Spleen (tissue), 7 donors: Measurements from ENCODE around the gene CXCL1.
A peak's percentile ranks its signal among the peaks of the same experiment; 100 is the strongest.

Source experiments
- CTCF ChIP-seq, 11 experiments: fragments of 200-600 bp in 7 of 11; fragments of 450-650 bp in 4 of 11; sonication (generic) in 4 of 11; IDR thresholded peaks in 8 of 11; conservative IDR thresholded peaks in 3 of 11; 1 replicate in 7 of 11; 2 replicates in 4 of 11; pipeline versions ENCODE4 v1.4.0 to v1.8.0; 2016 to 2021; ENCODE audit warnings: antibody characterized with exemption in 11 of 11, inconsistent platforms in 4 of 11, mild to moderate bottlenecking in 1 of 11
- POLR2A ChIP-seq, 3 donors: fragments of 450-650 bp; IDR thresholded peaks; one replicate each; pipeline ENCODE4 v1.5.1; 2017; ENCODE audit warnings: antibody characterized with exemption in 3 of 3, mild to moderate bottlenecking in 1 of 3
- POLR2AphosphoS5 ChIP-seq, 3 donors: sonication (generic); formaldehyde crosslinking; IDR thresholded peaks; one replicate each; pipeline ENCODE4 v1.5.1; 2017; ENCODE audit warnings: antibody characterized with exemption in 3 of 3
- donor health status: DM: no; HTN: no; CAD: no; lungs with moderate emphysema.
- donor health status: DM: no; HTN: no; CAD: no.
- donor health status: DM: no; HTN: no; CAD: no.

GRCh38 chr4:73836373-73837279 is 32.6 kb upstream of the CXCL1 start, which contains the start of gene CXCL6:
- no peak for TF ChIP-seq POLR2A (IDR thresholded peaks at IDR 0.05)
- TF ChIP-seq CTCF (IDR thresholded peaks at IDR 0.05 in 8 of 11, conservative IDR thresholded peaks at IDR 0.05 in 3 of 11) = no peak
- TF ChIP-seq POLR2AphosphoS5 (IDR thresholded peaks at IDR 0.05) = peak in 2 of 3 donors; percentile 49 to 59
